K562 (cell line): ENCODE measurements around the gene ACOX1. TPM values are rescaled to one million over a fixed set of nuclear protein-coding genes. Genes with fewer than 3 reads are reported as not detected.

ENCODE experiments used
- BRD4 ChIP-seq: fragments of 200-600 bp; sonication (generic); IDR thresholded peaks from 2 replicates; pipeline ENCODE4 v1.6.1; 2017; ENCODE audit warnings: inconsistent platforms
- BRD9 ChIP-seq: fragments of 450-650 bp; IDR thresholded peaks from 2 replicates; pipeline ENCODE4 v1.6.1; 2018; ENCODE audit warnings: low read depth; ENCODE audit not compliant: partially characterized antibody
- CAMTA2 ChIP-seq: fragments of 250-450 bp; sonication (Bioruptor Pico); conservative IDR thresholded peaks from 2 replicates; pipeline ENCODE4 v1.5.1; 2022
- ETV1 ChIP-seq: fragments of 450-650 bp; conservative IDR thresholded peaks from 2 replicates; pipeline ENCODE4 v1.6.1; 2016; ENCODE audit warnings: missing genetic modification characterization, control low read depth, low read depth, missing compliant biosample characterization
- IFI16 ChIP-seq: fragments of 250-450 bp; sonication (Bioruptor Pico); IDR thresholded peaks from 2 replicates; pipeline ENCODE4 v2.1.2; 2022; ENCODE audit warnings: mild to moderate bottlenecking, inconsistent platforms
- JUND ChIP-seq, 2 experiments: IDR thresholded peaks; 2 replicates in 1 of 2; 3 replicates in 1 of 2; pipeline ENCODE4 v1.6.1; 2011; ENCODE audit warnings: borderline replicate concordance in 2 of 2, low read depth in 2 of 2, low read length in 2 of 2, improper control_type of control experiment in 1 of 2, missing biosample characterization in 1 of 2, missing genetic modification characterization in 1 of 2, missing genetic modification reagents in 1 of 2
- KAT7 ChIP-seq: sonication (generic); formaldehyde crosslinking; IDR thresholded peaks from 2 replicates; pipeline ENCODE4 v1.8.0; 2022; ENCODE audit warnings: missing genetic modification reagents, mild to moderate bottlenecking, borderline replicate concordance
- KHSRP ChIP-seq: fragments of 450-650 bp; IDR thresholded peaks from 2 replicates; pipeline ENCODE4 v1.6.1; 2017
- KLF13 ChIP-seq: fragments of 450-650 bp; IDR thresholded peaks from 2 replicates; pipeline ENCODE4 v1.6.1; 2016; ENCODE audit warnings: missing genetic modification characterization, low read depth, mild to moderate bottlenecking, missing compliant biosample characterization, moderate library complexity, borderline replicate concordance
- KLF16 ChIP-seq: IDR thresholded peaks from 2 replicates; pipeline ENCODE4 v1.6.1; 2016; ENCODE audit warnings: antibody characterized with exemption
- NFYB ChIP-seq: IDR thresholded peaks from 2 replicates; pipeline ENCODE4 v1.6.1; 2011; ENCODE audit warnings: mild to moderate bottlenecking, moderate library complexity; ENCODE audit not compliant: insufficient read length; ENCODE audit errors: extremely low read depth
- NR1H2 ChIP-seq: sonication (generic); formaldehyde crosslinking; IDR thresholded peaks from 2 replicates; pipeline ENCODE4 v1.4.0; 2020; ENCODE audit warnings: mild to moderate bottlenecking, missing genetic modification reagents
- NR4A1 ChIP-seq, 2 experiments: fragments of 250-450 bp in 1 of 2; fragments of 450-650 bp in 1 of 2; sonication (Bioruptor Pico) in 1 of 2; IDR thresholded peaks; 2 replicates each; pipeline versions ENCODE4 v1.4.0 to v1.6.1; 2016 to 2020; ENCODE audit warnings: mild to moderate bottlenecking in 2 of 2, missing compliant biosample characterization in 1 of 2, missing genetic modification characterization in 1 of 2, moderate library complexity in 1 of 2
- PCBP2 ChIP-seq: fragments of 200-400 bp; formaldehyde crosslinking; IDR thresholded peaks from 2 replicates; pipeline ENCODE4 v1.6.1; 2018; ENCODE audit warnings: low read length, low read depth, mild to moderate bottlenecking, moderate library complexity; ENCODE audit not compliant: poor library complexity, severe bottlenecking
- PHF21A ChIP-seq: fragments of 450-650 bp; IDR thresholded peaks from 2 replicates; pipeline ENCODE4 v1.6.1; 2017; ENCODE audit warnings: low read depth, borderline replicate concordance
- POLR3A ChIP-seq: IDR thresholded peaks from 2 replicates; pipeline ENCODE4 v1.6.1; 2011; ENCODE audit warnings: borderline replicate concordance, mild to moderate bottlenecking, moderate library complexity; ENCODE audit not compliant: insufficient read length, insufficient read depth; ENCODE audit errors: extremely low read depth
- POLR3G ChIP-seq: IDR thresholded peaks from 2 replicates; pipeline ENCODE4 v1.6.1; 2011; ENCODE audit not compliant: insufficient read length, insufficient replicate concordance; ENCODE audit errors: extremely low read depth
- PTRF ChIP-seq: fragments of 450-650 bp; IDR thresholded peaks from 2 replicates; pipeline ENCODE4 v1.6.1; 2016; ENCODE audit warnings: mild to moderate bottlenecking, missing genetic modification characterization, missing compliant biosample characterization
- RCOR1 ChIP-seq, 2 experiments: IDR thresholded peaks; 2 replicates each; pipeline ENCODE4 v1.6.1; 2012; ENCODE audit warnings: low read depth in 2 of 2, low read length in 2 of 2, borderline replicate concordance in 1 of 2, improper control_type of control experiment in 1 of 2
- RNF2 ChIP-seq: sonication (generic); IDR thresholded peaks from 2 replicates; pipeline ENCODE4 v1.6.1; 2016
- RUNX1 ChIP-seq: sonication (generic); IDR thresholded peaks from 2 replicates; pipeline ENCODE4 v1.6.1; 2016; ENCODE audit warnings: antibody characterized with exemption, low read depth
- UBTF ChIP-seq, 2 experiments: IDR thresholded peaks; 2 replicates each; pipeline ENCODE4 v1.6.1; 2012; ENCODE audit warnings: improper control_type of control experiment in 2 of 2, low read depth in 2 of 2, low read length in 2 of 2, borderline replicate concordance in 1 of 2
- ZFP1 ChIP-seq: fragments of 450-650 bp; formaldehyde crosslinking; IDR thresholded peaks from 2 replicates; pipeline ENCODE4 v1.4.0; 2020; ENCODE audit warnings: mild to moderate bottlenecking, mixed read lengths
- ZNF184 ChIP-seq: sonication (generic); formaldehyde crosslinking; IDR thresholded peaks from 2 replicates; pipeline ENCODE4 v1.5.0; 2020; ENCODE audit warnings: missing genetic modification reagents
- ZNF384 ChIP-seq: IDR thresholded peaks from 2 replicates; pipeline ENCODE4 v1.6.1; 2012; ENCODE audit warnings: low read depth, low read length, improper control_type of control experiment
- ZNF717 ChIP-seq: fragments of 250-450 bp; sonication (Bioruptor Pico); IDR thresholded peaks from 2 replicates; pipeline ENCODE4 v1.5.0; 2021
- polyA plus RNA-seq, 8 experiments: library from polyadenylated mRNA; depleted of rRNA in 4 of 8; stranded (reverse) in 5 of 8; unstranded in 3 of 8; fragments of >200 nt; fragmentation: Nextera tagmentation in 2 of 8; fragmentation: Illumina TruSeq in 1 of 8; extraction: Ambion mirVana in 2 of 8; extraction: Trizol in 1 of 8; gene quantifications; 2 replicates each; pipeline versions ENCODE4 v1.2.1 to v1.2.3, GENCODE V29; 2011 to 2014; ENCODE audit warnings: inconsistent platforms in 1 of 8, missing spikeins in 1 of 8
- total RNA-seq, 7 experiments: library from RNA; depleted of rRNA in 6 of 7; stranded (reverse); fragments of >200 nt in 6 of 7; fragmentation: Illumina TruSeq in 2 of 7; extraction: Trizol in 2 of 7; gene quantifications; 2 replicates each; pipeline versions ENCODE4 v1.2.1 to v1.2.3, GENCODE V29; 2011 to 2021; ENCODE audit warnings: low replicate concordance in 1 of 7
- TF ChIP-seq, protein P1 (sequence below): sonication (generic); formaldehyde crosslinking; IDR thresholded peaks from 2 replicates; pipeline ENCODE4 v1.9.0; 2022; ENCODE audit warnings: mild to moderate bottlenecking, missing genetic modification reagents

Gene ACOX1
- total and polyA plus RNA-seq, 9 of the 15 experiments (the other 6 are each of a cell fraction or from before 2014, with no cell fraction given): 7.8 to 24.1 (median 14.5) TPM

DNA sequence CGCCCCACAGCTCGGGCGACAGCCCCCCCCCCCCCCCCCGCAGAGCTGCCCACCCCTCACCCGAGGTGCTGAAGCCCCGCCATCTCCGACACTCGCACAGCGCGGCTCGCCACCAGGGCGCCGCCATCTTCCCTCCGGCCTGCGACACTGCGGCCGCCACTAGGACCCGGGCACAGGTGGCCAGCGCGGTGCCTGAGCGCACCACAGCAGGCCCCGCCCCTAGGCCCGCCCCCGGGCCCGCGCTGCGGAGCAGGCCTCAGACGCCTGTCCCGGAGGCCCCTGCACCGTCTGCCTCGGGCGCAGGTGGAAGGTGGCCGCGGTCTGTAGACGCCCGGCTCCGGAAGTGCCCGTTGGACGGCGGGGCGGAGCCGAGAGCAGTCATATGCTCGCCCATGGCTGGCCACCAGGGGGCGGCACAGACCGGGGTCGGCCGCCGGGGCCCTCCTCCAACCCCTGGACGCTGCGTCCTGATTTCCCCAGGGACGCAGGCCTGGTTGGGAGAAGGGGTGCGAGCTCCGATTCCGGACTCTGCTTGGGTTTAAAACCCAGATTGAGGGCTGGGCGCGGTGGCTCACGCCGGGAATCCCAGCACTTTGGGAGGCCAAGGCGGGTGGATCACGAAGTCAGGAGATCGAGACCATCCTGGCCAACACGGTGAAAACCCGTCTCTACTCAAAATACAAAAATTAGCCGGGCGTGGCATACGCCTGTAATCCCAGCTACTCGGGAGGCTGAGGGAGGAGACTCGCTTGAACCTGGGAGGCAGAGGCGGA lies 74.0 kb downstream of the ACOX1 start, which contains the start of gene MRPL38 (continued):
- TF ChIP-seq KAT7 (CRISPR knock-in tag): peak; percentile 95; the same call in 1 of the 2 replicates
- peak; percentile 96 for TF ChIP-seq ETV1 (tag)
- TF ChIP-seq RCOR1 (IDR thresholded peaks at IDR 0.05; ENCODE audit: borderline replicate concordance in 1 of 2, low read depth in 2 of 2, low read length in 2 of 2): peak in 1 of 2 experiments; percentile 79; a peak in 2 of 4 replicates
- no peak for TF ChIP-seq POLR3G
- no peak for TF ChIP-seq NFYB
- peak; percentile 62 for TF ChIP-seq JUND (IDR thresholded peaks at IDR 0.05; ENCODE audit: borderline replicate concordance, low read depth, low read length)
- peak; percentile 50; the same call in 1 of the 3 replicates for TF ChIP-seq JUND (tag; IDR thresholded peaks at IDR 0.05; ENCODE audit: borderline replicate concordance, low read depth, low read length)
- TF ChIP-seq PCBP2: no peak
- no peak for TF ChIP-seq KLF16
- peak; percentile 58 to 80; a peak in 2 of 4 replicates for TF ChIP-seq UBTF (IDR thresholded peaks at IDR 0.05; ENCODE audit: borderline replicate concordance in 1 of 2, low read depth in 2 of 2, low read length in 2 of 2)
- peak; percentile 95 for TF ChIP-seq PHF21A
- no peak for TF ChIP-seq ZNF717 (CRISPR knock-in tag)
- no peak for TF ChIP-seq KHSRP
- TF ChIP-seq, protein P1, sequence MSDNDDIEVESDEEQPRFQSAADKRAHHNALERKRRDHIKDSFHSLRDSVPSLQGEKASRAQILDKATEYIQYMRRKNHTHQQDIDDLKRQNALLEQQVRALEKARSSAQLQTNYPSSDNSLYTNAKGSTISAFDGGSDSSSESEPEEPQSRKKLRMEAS (CRISPR knock-in tag): peak; percentile 86
- no peak for TF ChIP-seq IFI16 (CRISPR knock-in tag)
- TF ChIP-seq RUNX1: no peak
- no peak for TF ChIP-seq NR1H2 (CRISPR knock-in tag)
- TF ChIP-seq ZNF384: no peak; the same call in 1 of the 2 replicates
- TF ChIP-seq BRD9: peak; percentile 85
- no peak for TF ChIP-seq ZNF184 (CRISPR knock-in tag)
- no peak; the same call in 1 of the 2 replicates for TF ChIP-seq KLF13 (tag)
- no peak for TF ChIP-seq CAMTA2
- peak; percentile 48; the same call in 1 of the 2 replicates for TF ChIP-seq RNF2
- TF ChIP-seq BRD4: no peak
- no peak for TF ChIP-seq NR4A1 (CRISPR knock-in tag; IDR thresholded peaks at IDR 0.05)
- peak; percentile 63; the same call in 1 of the 2 replicates for TF ChIP-seq NR4A1 (tag; IDR thresholded peaks at IDR 0.05)
- TF ChIP-seq ZFP1 (CRISPR knock-in tag): no peak
- TF ChIP-seq POLR3A: no peak
- no peak for TF ChIP-seq PTRF (tag)
